ENCODE measurements around the gene LRRC4C. TPM values are rescaled to one million over a fixed set of nuclear protein-coding genes. Genes with fewer than 3 reads are reported as not detected.

LRRC4C gene
- total RNA-seq, 1 experiment from 2014 or later, result not detected

- CTCF ChIA-PET, result no interaction called here
- TF ChIP-seq CTCF (IDR thresholded peaks at IDR 0.05; ENCODE audit: unreplicated experiment), result no peak
- peaks cover 12% of the 10 kb centered on the region for H3K9me3 Mint-ChIP-seq (ENCODE audit: low read depth, unreplicated experiment)
- no peak overlapping the region for H3K4me3 Mint-ChIP-seq (ENCODE audit: low read depth, unreplicated experiment)
- H3K4me1 Mint-ChIP-seq (ENCODE audit: low read depth, unreplicated experiment), result no peaks in the 10 kb centered on the region
- H3K27ac Mint-ChIP-seq (ENCODE audit: unreplicated experiment), result no peak overlapping the region
- no peaks in the 10 kb centered on the region for H3K36me3 Mint-ChIP-seq (ENCODE audit: insufficient read depth, unreplicated experiment)
- DNase-seq, result no peak
- no peaks in the 10 kb centered on the region for H3K27me3 Mint-ChIP-seq (ENCODE audit: unreplicated experiment)
- intact Hi-C loops (cut with micrococcal nuclease; ENCODE audit: unreplicated experiment), result no loop called here
- BruUV-seq (replicated peaks), result no TSS peak
These were observed 746.4 kb downstream of the LRRC4C start for GRCh38 chr11:40713083-40713482.

- no peaks in the 10 kb centered on the region for H3K4me1 Mint-ChIP-seq (ENCODE audit: low read depth, unreplicated experiment)
- no peak overlapping the region for H3K27ac Mint-ChIP-seq (ENCODE audit: unreplicated experiment)
- CTCF ChIA-PET, result no interaction called here
- H3K27me3 Mint-ChIP-seq (ENCODE audit: unreplicated experiment), result no peaks in the 10 kb centered on the region
- intact Hi-C loops (cut with micrococcal nuclease; ENCODE audit: unreplicated experiment), result no loop called here
- no TSS peak for BruUV-seq (replicated peaks)
- H3K4me3 Mint-ChIP-seq (ENCODE audit: low read depth, unreplicated experiment), result no peak overlapping the region
- H3K9me3 Mint-ChIP-seq (ENCODE audit: low read depth, unreplicated experiment), result peaks cover 5% of the 10 kb centered on the region
- DNase-seq, result no peak
- TF ChIP-seq CTCF (IDR thresholded peaks at IDR 0.05; ENCODE audit: unreplicated experiment), result no peak
- no peaks in the 10 kb centered on the region for H3K36me3 Mint-ChIP-seq (ENCODE audit: insufficient read depth, unreplicated experiment)
These were observed 758.4 kb downstream of the LRRC4C start for GRCh38 chr11:40701027-40701426.

GRCh38 chr11:40689823-40690222, 769.6 kb downstream of the LRRC4C start:
- Mint-ChIP-seq H3K4me1 (ENCODE audit: low read depth, unreplicated experiment) (no peaks in the 10 kb centered on the region), H3K4me3 (ENCODE audit: low read depth, unreplicated experiment) (no peak overlapping the region), H3K9me3 (ENCODE audit: low read depth, unreplicated experiment) (peaks cover 7% of the 10 kb centered on the region), H3K27me3 (ENCODE audit: unreplicated experiment) (no peaks in the 10 kb centered on the region), H3K27ac (ENCODE audit: unreplicated experiment) (no peak overlapping the region), H3K36me3 (ENCODE audit: insufficient read depth, unreplicated experiment) (no peaks in the 10 kb centered on the region)
- TF ChIP-seq CTCF (IDR thresholded peaks at IDR 0.05; ENCODE audit: unreplicated experiment), result no peak
- no TSS peak for BruUV-seq (replicated peaks)
- CTCF ChIA-PET, result no interaction called here
- DNase-seq, result no peak
- intact Hi-C loops (cut with micrococcal nuclease; ENCODE audit: unreplicated experiment), result no loop called here

- TF ChIP-seq CTCF (IDR thresholded peaks at IDR 0.05; ENCODE audit: unreplicated experiment), result no peak
- Mint-ChIP-seq H3K4me3 (ENCODE audit: low read depth, unreplicated experiment) (no peak overlapping the region), H3K36me3 (ENCODE audit: insufficient read depth, unreplicated experiment) (no peaks in the 10 kb centered on the region), H3K27me3 (ENCODE audit: unreplicated experiment) (no peaks in the 10 kb centered on the region), H3K4me1 (ENCODE audit: low read depth, unreplicated experiment) (no peaks in the 10 kb centered on the region), H3K9me3 (ENCODE audit: low read depth, unreplicated experiment) (peaks cover 6% of the 10 kb centered on the region), H3K27ac (ENCODE audit: unreplicated experiment) (no peak overlapping the region)
- intact Hi-C loops (cut with micrococcal nuclease; ENCODE audit: unreplicated experiment), result no loop called here
- no peak for DNase-seq
- no TSS peak for BruUV-seq (replicated peaks)
- CTCF ChIA-PET, result no interaction called here
These were observed 771.1 kb downstream of the LRRC4C start for GRCh38 chr11:40688369-40688768.

- intact Hi-C loops (cut with micrococcal nuclease; ENCODE audit: unreplicated experiment), result no loop called here
- CTCF ChIA-PET, result no interaction called here
- no peak for DNase-seq
- Mint-ChIP-seq H3K27ac (ENCODE audit: unreplicated experiment) (no peak overlapping the region), H3K27me3 (ENCODE audit: unreplicated experiment) (no peaks in the 10 kb centered on the region), H3K9me3 (ENCODE audit: low read depth, unreplicated experiment) (peaks cover 6% of the 10 kb centered on the region), H3K4me1 (ENCODE audit: low read depth, unreplicated experiment) (no peaks in the 10 kb centered on the region), H3K36me3 (ENCODE audit: insufficient read depth, unreplicated experiment) (no peaks in the 10 kb centered on the region), H3K4me3 (ENCODE audit: low read depth, unreplicated experiment) (no peak overlapping the region)
- no TSS peak for BruUV-seq (replicated peaks)
- no peak for TF ChIP-seq CTCF (IDR thresholded peaks at IDR 0.05; ENCODE audit: unreplicated experiment)
These were observed 772.7 kb downstream of the LRRC4C start for GRCh38 chr11:40686765-40687164.
